GM19328 (cell line): ENCODE results near the gene ASGR2.
"Not testable (repeated sequence)": the region's sequence is repeated elsewhere in the genome, so short reads cannot be mapped to it uniquely, and the experiment has no call there.

Source experiments
- ATAC-seq: cut with Tn5 transposase; IDR thresholded peaks from one replicate; pipeline ENCODE4 v1.9.1; 2021; ENCODE audit warnings: mild to moderate bottlenecking, moderate library complexity; ENCODE audit not compliant: unreplicated experiment

The ASGR2 gene

DNA sequence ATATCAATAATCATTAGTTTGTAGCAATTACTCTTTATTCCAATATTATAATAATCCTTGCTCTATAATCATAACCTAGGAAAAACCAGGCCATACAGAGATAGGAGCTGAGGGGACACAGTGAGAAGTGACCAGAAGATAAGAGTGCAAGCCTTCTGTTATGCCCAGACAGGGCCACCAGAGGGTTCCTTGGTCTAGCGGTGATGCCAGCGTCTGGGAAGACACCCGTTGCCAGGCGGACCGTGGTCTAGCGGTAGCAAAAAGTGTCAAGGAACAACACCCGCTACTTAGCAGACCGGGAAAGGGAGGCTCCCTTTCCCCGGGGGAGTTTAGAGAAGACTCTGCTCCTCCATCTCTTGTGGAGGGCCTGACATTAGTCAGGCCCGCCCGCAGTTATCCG, 11.8 kb upstream of the ASGR2 start:
- ATAC-seq = not testable (repeated sequence)

DNA sequence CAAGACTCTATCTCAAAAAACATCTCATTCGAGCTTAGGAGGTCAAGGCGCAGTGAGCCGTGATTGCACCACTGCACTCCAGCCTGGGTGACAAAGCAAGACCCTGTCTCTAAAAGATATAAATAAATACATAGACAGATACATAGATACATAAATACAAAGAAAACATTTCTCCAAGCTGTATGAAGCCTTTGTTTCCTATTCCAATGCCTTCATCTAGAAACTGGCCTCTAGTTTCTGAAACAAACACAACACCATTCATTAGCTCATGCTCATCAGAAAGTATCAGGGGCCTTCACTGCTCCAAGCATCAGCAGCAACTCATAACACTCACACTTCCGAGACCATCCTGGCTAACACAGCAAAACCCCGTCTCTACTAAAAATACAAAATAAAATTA, 10.3 kb upstream of the ASGR2 start:
- no peak for ATAC-seq

DNA sequence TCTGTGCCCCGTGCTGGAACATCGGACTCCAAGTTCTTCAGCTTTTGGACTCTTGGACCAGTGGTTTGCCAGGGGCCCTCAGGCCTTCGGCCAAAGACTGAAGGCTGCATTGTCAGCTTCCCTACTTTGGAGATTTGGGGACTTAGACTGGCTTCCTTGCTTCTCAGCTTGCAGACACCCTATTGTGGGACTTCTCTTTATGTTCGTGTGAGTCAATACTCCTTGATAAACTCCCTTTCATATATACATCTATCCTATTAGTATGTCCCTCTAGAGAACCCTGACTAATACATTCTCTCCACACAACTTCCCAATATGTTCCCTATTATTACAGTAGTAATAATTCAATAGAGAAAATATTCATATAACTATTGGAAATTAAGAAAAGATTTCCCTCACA, 9.2 kb upstream of the ASGR2 start:
- no peak for ATAC-seq

DNA sequence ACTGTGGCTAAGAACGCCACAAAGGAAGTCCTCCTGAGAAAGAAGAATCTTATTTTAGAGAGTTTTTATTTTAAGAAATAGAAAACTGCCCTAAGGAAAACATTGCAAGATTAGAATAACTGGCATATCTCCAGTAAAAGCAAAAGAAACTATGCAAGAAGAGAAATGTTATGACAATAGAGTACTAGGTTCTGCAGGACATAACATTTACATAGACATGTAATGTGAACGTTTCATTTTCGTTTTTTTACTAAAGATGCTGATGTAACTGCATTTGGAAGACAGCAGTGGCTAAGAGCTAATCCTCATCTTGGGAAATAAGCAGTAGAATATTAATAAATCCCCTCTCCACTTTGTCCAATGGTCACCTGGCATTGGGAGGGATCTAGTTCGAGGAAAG, 7.8 kb upstream of the ASGR2 start:
- ATAC-seq = no peak

GRCh38 chr17:7120635-7121034, 6.0 kb upstream of the ASGR2 start:
- ATAC-seq = not testable (repeated sequence)

DNA sequence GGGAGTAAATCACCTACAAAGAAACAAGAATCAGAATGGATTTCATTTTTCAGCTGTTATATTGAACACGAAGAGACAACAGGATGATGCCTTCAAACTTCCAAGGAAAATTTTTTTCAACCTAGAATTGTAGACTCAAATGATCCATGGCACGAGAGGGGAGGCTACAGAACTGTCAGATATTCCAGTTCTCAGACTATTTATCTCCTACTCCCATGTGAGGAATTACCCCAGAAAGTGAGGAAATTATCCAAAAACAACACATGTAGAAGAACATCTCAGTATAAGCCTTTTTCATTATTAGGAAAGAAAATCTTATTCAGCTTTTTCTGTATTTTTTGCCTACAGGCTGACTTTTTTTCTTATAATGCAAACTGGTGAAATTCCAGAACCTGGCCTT, 5.5 kb upstream of the ASGR2 start:
- ATAC-seq = no peak

GRCh38 chr17:7119314-7119713, 4.7 kb upstream of the ASGR2 start:
- ATAC-seq = no peak

GRCh38 chr17:7114875-7115614, 423 bp upstream of the ASGR2 start:
- ATAC-seq = no peak

- ATAC-seq = no peak
These were observed 1.1 kb downstream of the ASGR2 start for GRCh38 chr17:7113273-7114071.

- no peak for ATAC-seq
These were observed 2.0 kb downstream of the ASGR2 start for GRCh38 chr17:7112510-7113108.

GRCh38 chr17:7111784-7112509, 2.7 kb downstream of the ASGR2 start:
- no peak for ATAC-seq

GRCh38 chr17:7110617-7111306, 3.9 kb downstream of the ASGR2 start:
- ATAC-seq = no peak

GRCh38 chr17:7109461-7110322, 4.9 kb downstream of the ASGR2 start:
- no peak for ATAC-seq

- ATAC-seq = no peak
These were observed 5.6 kb downstream of the ASGR2 start for GRCh38 chr17:7108981-7109380.

- no peak for ATAC-seq
These were observed 6.1 kb downstream of the ASGR2 start for GRCh38 chr17:7108560-7108925.

- ATAC-seq = no peak
These were observed 6.6 kb downstream of the ASGR2 start for GRCh38 chr17:7107795-7108559.

DNA sequence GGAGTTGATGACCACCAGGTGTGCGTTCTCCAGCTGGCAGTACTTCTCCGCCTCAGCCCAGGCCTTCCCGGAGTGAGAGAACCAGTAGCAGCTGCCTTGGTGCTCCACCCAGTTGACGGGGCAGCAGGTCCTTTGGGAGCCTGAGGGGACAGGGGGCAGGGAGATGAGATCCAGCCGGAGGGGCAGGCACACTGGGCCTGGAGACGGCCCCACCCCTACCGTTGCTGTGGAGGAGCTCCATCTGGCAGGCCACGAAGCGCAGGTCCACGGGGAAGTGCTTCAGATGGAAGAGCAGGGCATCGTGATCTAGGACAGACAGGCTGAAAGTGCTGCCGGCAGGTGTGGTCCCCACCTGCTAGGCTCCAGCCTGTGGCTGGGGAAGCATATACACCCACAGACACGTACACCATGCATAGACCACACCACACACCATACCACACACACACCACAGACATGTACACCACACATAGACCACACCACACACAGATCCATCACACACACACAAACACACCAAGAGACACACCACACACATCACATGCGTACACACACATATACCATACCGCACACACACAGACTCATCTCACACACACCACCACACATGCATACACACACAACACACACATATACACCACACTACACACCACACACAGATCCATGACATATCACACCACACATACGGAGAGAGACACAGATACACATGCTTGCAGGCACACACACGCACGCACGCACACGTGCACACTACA, 7.4 kb downstream of the ASGR2 start:
- ATAC-seq = no peak

DNA sequence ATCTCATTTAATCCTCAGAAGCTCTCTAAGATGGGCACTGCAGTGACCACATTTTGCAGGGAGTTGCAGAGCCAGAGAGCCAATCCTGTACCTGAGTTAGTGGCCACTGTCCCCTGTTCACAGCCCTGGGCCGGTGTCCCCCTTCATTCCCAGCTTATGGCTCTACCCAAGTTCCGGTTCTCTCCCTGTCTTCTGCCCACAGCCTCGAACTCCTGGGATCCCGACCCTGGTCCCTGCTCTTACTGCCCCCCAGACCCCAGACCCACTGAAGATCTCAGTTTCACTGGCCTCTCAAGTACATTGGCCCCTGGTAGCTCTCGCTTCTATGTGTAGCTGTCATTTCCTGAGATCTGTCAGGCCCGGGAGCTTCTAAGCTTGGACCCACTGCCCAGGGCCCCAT, 12.2 kb downstream of the ASGR2 start:
- ATAC-seq = no peak
